Measurements from ENCODE around the gene INPP5E. TPM values are rescaled to one million over a fixed set of nuclear protein-coding genes. Genes with fewer than 3 reads are reported as not detected.

Gene INPP5E
- total RNA-seq, 1 donor from 2014 or later: 35.2 TPM

DNA sequence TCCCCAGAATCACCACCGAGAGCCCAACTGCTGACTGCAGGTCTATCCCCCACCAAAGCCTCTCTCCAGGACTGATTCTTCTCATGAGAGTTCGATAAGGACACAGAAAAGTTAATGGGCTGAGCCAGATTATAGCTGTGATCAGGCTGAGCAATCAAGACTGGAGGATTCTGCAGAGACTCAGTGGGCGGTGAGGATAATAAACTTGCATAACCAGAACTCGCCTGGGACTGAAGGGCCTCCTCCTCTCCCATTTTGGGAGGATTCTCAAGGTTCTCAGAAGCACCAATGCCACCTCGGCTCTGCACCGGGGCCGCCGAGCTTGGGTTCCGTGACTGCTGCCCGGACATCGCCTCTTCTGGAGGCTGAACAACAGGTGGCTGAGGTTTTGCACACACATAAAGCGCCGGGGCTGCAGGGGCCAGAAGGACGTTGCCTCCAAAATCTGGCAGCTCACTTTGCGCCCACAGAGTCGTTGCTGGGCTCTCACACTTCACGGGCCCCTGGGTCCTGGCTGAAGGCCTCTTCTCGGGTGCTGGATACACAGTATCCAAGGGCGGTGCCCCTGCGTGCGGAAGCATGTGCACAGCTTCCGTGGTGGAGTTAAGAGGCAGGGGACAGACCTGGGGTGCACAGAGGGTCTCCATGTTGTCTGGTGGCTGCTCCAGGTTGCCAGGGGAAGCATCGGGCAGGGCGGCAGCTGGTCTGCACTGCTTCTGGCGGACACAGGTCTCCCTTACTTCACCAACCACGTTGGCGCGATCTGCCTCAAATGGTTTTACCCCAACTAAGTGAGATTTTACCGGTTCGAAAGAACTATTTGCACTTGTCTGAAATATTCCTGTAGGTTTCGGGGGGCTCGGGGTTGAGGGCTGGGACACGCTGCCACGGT, 35.6 kb upstream of the INPP5E start:
- Mint-ChIP-seq H3K27me3 (ENCODE audit: unreplicated experiment) (peaks cover 5% of the 10 kb centered on the region), H3K9me3 (ENCODE audit: unreplicated experiment) (peaks cover 3% of the 10 kb centered on the region), H3K36me3 (ENCODE audit: unreplicated experiment) (no peaks in the 10 kb centered on the region), H3K4me3 (ENCODE audit: unreplicated experiment) (no peak overlapping the region), H3K4me1 (ENCODE audit: low read depth, unreplicated experiment) (peaks cover 7% of the 10 kb centered on the region), H3K27ac (ENCODE audit: unreplicated experiment) (no peak overlapping the region)
- no peak for DNase-seq
- no peak for TF ChIP-seq CTCF (IDR thresholded peaks at IDR 0.05; ENCODE audit: partially characterized antibody, unreplicated experiment)

DNA sequence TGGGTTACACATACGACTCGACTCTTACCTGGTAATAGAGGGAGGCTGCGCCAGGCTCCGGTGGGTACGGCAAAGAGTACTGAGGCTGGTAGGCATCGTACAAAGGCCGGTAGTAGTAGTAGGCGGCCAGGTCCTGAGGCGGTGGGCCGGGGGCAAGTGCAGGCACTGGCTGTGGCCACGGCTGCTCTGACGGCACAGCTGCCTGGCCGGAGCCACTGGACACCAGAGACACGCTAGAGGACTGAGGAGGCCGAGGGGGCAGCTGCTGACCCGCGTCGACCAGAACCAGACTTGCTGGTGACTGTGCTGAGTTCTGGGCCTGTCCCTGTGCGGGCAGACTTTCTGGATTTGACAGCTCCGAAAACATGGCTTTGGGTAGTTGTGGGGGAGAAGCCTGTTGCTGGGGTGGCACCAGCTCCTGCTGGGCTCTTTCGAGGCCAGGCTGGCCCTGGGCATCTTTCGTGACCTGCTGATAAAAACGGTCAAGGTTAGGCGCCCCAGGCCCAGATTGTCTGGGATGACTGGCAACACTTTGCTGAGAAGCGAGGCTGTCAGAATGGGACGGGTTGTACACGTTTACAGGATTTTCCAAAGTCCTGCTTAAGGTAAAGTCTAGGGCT, 34.5 kb upstream of the INPP5E start:
- H3K4me3 Mint-ChIP-seq (ENCODE audit: unreplicated experiment): no peak overlapping the region
- H3K36me3 Mint-ChIP-seq (ENCODE audit: unreplicated experiment): no peaks in the 10 kb centered on the region
- no peak for DNase-seq
- peaks cover 2% of the 10 kb centered on the region for H3K9me3 Mint-ChIP-seq (ENCODE audit: unreplicated experiment)
- peaks cover 5% of the 10 kb centered on the region for H3K27me3 Mint-ChIP-seq (ENCODE audit: unreplicated experiment)
- TF ChIP-seq CTCF (IDR thresholded peaks at IDR 0.05; ENCODE audit: partially characterized antibody, unreplicated experiment): no peak
- no peak overlapping the region for H3K27ac Mint-ChIP-seq (ENCODE audit: unreplicated experiment)
- H3K4me1 Mint-ChIP-seq (ENCODE audit: low read depth, unreplicated experiment): peaks cover 5% of the 10 kb centered on the region

DNA sequence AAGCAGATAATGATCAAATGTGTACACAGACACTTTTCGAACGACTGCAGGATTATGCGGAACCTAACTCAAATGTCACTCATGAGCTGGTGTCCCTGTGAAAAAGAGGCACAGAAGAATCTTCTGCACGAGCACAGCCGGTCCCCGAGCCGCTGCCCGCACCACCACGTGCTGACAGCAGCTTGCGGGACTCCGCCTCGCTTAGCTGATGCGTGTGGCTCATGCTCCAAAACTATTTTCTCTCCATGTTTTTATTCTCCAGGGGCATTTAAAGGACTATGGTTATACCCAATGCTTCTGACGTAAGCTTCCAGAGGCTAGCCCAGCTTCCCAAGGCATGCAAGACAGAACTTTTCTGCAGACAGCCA, 33.7 kb upstream of the INPP5E start:
- no peak overlapping the region for H3K27ac Mint-ChIP-seq (ENCODE audit: unreplicated experiment)
- peaks cover 5% of the 10 kb centered on the region for H3K4me1 Mint-ChIP-seq (ENCODE audit: low read depth, unreplicated experiment)
- no peak for DNase-seq
- no peak overlapping the region for H3K4me3 Mint-ChIP-seq (ENCODE audit: unreplicated experiment)
- H3K36me3 Mint-ChIP-seq (ENCODE audit: unreplicated experiment): no peaks in the 10 kb centered on the region
- H3K27me3 Mint-ChIP-seq (ENCODE audit: unreplicated experiment): peaks cover 5% of the 10 kb centered on the region
- no peak for TF ChIP-seq CTCF (IDR thresholded peaks at IDR 0.05; ENCODE audit: partially characterized antibody, unreplicated experiment)
- H3K9me3 Mint-ChIP-seq (ENCODE audit: unreplicated experiment): peaks cover 2% of the 10 kb centered on the region

GRCh38 chr9:136472640-136473353, 33.2 kb upstream of the INPP5E start:
- Mint-ChIP-seq H3K4me3 (ENCODE audit: unreplicated experiment) (no peak overlapping the region), H3K9me3 (ENCODE audit: unreplicated experiment) (peaks cover 2% of the 10 kb centered on the region), H3K36me3 (ENCODE audit: unreplicated experiment) (no peaks in the 10 kb centered on the region), H3K27me3 (ENCODE audit: unreplicated experiment) (peaks cover 5% of the 10 kb centered on the region), H3K27ac (ENCODE audit: unreplicated experiment) (no peak overlapping the region), H3K4me1 (ENCODE audit: low read depth, unreplicated experiment) (peaks cover 4% of the 10 kb centered on the region)
- no peak for TF ChIP-seq CTCF (IDR thresholded peaks at IDR 0.05; ENCODE audit: partially characterized antibody, unreplicated experiment)
- no peak for DNase-seq
